NCI-H1436 treated with DMSO at 0.1 percent for 48 hours (cell line): ENCODE measurements around the gene CLIC3.

Experiments used
- DNase-seq: peaks from one replicate; lab custom pipeline; 2025; lab: John Stamatoyannopoulos, UW

CLIC3 gene

GRCh38 chr9:136980669-136981478, 15.5 kb downstream of the CLIC3 start:
- no peak for DNase-seq

GRCh38 chr9:136979769-136980587, 16.4 kb downstream of the CLIC3 start:
- no peak for DNase-seq

- DNase-seq = no peak
Measured at GRCh38 chr9:136978865-136979544, 17.4 kb downstream of the CLIC3 start.

- no peak for DNase-seq
Measured at GRCh38 chr9:136978073-136978864, 18.1 kb downstream of the CLIC3 start.

GRCh38 chr9:136977649-136978072, 18.7 kb downstream of the CLIC3 start:
- no peak for DNase-seq

GRCh38 chr9:136977223-136977622, 19.1 kb downstream of the CLIC3 start, which contains the start of gene PTGDS:
Gene PTGDS (plus strand): TSS chr9:136977504. CDS start chr9:136977579, 75 bp downstream.
- DNase-seq = no peak

GRCh38 chr9:136975644-136976043, 20.7 kb downstream of the CLIC3 start:
- no peak for DNase-seq

- no peak for DNase-seq
Measured at GRCh38 chr9:136974817-136975535, 21.4 kb downstream of the CLIC3 start.

GRCh38 chr9:136973618-136974617, 22.4 kb downstream of the CLIC3 start:
- no peak for DNase-seq

- DNase-seq = no peak
Measured at GRCh38 chr9:136972743-136973142, 23.6 kb downstream of the CLIC3 start.

- DNase-seq = no peak
Measured at GRCh38 chr9:136972335-136972734, 24.0 kb downstream of the CLIC3 start.

GRCh38 chr9:136971746-136972145, 24.6 kb downstream of the CLIC3 start:
- DNase-seq = no peak

- no peak for DNase-seq
Measured at GRCh38 chr9:136970361-136970760, 26.0 kb downstream of the CLIC3 start.

GRCh38 chr9:136969774-136970173, 26.6 kb downstream of the CLIC3 start:
- no peak for DNase-seq

- DNase-seq = no peak
Measured at GRCh38 chr9:136969150-136969549, 27.2 kb downstream of the CLIC3 start.

- DNase-seq = no peak
Measured at GRCh38 chr9:136968333-136969127, 27.8 kb downstream of the CLIC3 start.

GRCh38 chr9:136965771-136966484, 30.4 kb downstream of the CLIC3 start:
- no peak for DNase-seq

- no peak for DNase-seq
Measured at GRCh38 chr9:136964833-136965422, 31.4 kb downstream of the CLIC3 start.
